T-helper 2 cell treated with Interferon-gamma antibody and Interleukin-4, amounts not matched to agents 100 ng/mL and 5 ng/mL, for 36 hours (primary cell): ENCODE data around the gene C4B. TPM values are rescaled to one million over a fixed set of nuclear protein-coding genes. Genes with fewer than 3 reads are reported as not detected.
"Not testable (repeated sequence)": the region's sequence is repeated elsewhere in the genome, so short reads cannot be mapped to it uniquely, and the experiment has no call there.

ENCODE experiments used
- intact Hi-C: fragments of 100-400 bp; cut with micrococcal nuclease; formaldehyde crosslinking; loops from one replicate; pipeline ENCODE4 v1.15.1; 2023
- total RNA-seq: library from RNA; stranded (reverse); gene quantifications from 2 replicates; pipeline ENCODE4 v1.2.3, GENCODE V29; 2022

C4B gene
- total RNA-seq, 1 donor from 2014 or later = 3.5 TPM

GRCh38 chr6:32029553-32029952 lies 15.0 kb downstream of the C4B start:
- intact Hi-C loops = not testable (repeated sequence)

DNA sequence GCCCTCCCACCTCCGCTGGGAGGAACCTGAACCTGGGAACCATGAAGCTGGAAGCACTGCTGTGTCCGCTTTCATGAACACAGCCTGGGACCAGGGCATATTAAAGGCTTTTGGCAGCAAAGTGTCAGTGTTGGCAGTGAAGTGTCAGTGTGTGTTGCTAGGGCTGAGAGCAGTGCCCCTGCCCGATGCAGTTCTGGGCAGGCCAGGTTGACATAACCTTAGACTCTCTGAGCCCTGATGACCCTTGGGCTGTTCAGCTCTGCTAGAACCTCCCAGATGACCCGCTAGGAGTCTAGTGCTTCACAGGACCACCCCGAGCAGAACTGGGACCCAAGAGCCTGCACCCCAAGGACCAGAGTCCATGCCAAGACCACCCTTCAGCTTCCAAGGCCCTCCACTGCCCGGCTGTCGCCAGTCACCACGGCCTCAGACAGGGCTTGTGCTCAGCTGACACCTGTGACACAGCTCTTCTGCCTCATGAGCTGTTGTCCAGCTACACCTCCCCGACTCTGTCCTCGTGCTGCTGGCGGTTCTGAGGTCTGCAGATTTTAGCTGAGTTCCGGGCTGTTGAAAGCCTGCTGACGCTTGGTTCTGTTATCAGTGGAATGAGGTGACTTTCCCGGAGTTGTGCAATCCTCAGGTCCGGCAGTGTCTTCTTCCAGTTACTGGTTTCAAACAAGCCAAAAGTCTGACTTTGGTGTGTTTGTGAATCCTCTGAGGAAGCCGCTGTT lies 20.9 kb downstream of the C4B start:
- intact Hi-C loops = not testable (repeated sequence)

- intact Hi-C loops = not testable (repeated sequence)
Measured at GRCh38 chr6:32037136-32037535, 22.5 kb downstream of the C4B start.

- intact Hi-C loops = not testable (repeated sequence)
Measured at GRCh38 chr6:32037598-32038524, 23.3 kb downstream of the C4B start, which contains the start of gene CYP21A2. Gene CYP21A2 (plus strand): TSS chr6:32038415. CDS start chr6:32038423, 8 bp downstream.

GRCh38 chr6:32038878-32039277 lies 24.3 kb downstream of the C4B start:
- intact Hi-C loops = not testable (repeated sequence)

DNA sequence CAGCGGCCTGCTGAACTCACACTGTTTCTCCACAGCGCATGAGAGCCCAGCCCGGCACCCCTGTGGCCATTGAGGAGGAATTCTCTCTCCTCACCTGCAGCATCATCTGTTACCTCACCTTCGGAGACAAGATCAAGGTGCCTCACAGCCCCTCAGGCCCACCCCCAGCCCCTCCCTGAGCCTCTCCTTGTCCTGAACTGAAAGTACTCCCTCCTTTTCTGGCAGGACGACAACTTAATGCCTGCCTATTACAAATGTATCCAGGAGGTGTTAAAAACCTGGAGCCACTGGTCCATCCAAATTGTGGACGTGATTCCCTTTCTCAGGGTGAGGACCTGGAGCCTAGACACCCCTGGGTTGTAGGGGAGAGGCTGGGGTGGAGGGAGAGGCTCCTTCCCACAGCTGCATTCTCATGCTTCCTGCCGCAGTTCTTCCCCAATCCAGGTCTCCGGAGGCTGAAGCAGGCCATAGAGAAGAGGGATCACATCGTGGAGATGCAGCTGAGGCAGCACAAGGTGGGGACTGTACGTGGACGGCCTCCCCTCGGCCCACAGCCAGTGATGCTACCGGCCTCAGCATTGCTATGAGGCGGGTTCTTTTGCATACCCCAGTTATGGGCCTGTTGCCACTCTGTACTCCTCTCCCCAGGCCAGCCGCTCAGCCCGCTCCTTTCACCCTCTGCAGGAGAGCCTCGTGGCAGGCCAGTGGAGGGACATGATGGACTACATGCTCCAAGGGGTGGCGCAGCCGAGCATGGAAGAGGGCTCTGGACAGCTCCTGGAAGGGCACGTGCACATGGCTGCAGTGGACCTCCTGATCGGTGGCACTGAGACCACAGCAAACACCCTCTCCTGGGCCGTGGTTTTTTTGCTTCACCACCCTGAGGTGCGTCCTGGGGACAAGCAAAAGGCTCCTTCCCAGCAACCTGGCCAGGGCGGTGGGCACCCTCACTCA lies 25.0 kb downstream of the C4B start:
- intact Hi-C loops = not testable (repeated sequence)

- intact Hi-C loops = not testable (repeated sequence)
Measured at GRCh38 chr6:32040299-32041049, 25.9 kb downstream of the C4B start.

GRCh38 chr6:32041050-32041321 lies 26.4 kb downstream of the C4B start:
- intact Hi-C loops = not testable (repeated sequence)

GRCh38 chr6:32041385-32041784 lies 26.8 kb downstream of the C4B start:
- intact Hi-C loops = not testable (repeated sequence)

DNA sequence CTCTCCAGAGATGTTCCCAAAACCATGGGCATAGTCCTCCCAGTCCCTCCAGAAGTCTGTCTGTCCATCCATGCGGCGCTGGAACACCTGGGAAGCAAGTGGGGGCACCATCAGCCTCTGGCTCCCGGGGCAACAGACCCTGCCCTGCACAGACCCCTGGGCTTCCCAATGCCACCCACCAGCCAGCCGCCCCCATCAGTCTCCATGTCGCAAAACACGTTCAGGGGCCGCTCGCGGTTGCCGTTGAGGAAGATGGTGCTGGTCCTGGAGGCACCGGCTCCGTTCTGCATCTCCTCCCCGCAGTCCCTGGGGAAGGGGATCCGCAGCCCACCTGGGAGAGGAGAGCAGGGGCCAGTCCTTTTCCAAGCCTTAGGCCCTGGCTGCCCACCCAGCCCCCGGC lies 27.7 kb downstream of the C4B start:
- intact Hi-C loops = not testable (repeated sequence)

DNA sequence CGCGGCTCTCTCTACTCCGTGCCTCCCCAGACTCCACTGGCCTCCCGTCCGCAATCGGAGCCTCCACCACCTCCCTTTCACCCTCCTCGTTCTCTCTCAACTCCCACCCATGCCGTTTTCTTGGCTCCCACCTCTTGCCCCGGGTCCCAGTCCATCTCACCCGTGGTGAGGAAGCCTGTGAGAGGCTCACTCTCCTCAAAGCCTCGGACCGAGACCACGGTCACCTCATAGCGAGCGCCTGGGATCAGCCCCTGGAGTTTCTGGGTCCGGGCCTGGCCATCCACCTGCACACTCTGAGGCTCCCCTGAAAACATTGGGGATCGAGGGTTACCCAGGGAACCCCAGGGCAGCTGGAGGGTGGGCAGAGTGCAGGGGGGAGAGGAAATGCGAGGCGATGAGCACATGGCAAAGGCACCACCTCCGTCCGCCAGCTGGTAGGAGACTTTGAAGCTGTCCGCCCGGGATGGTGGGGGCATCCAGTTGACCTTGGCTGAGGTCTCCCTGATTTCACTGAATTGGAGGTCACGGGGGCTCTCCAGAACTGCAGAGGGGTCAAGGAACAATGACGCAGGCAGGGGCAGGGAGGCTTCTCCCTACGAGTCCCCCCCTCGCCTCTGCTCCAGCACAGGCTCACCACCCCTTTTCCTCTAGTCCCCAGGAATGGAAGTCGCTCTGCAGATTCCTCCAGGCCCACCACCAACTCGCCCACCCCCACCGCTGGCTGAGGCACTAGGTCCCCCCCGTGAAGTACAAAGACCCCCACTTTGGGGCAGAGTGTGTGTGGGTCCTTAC lies 29.2 kb downstream of the C4B start:
- intact Hi-C loops = not testable (repeated sequence)

GRCh38 chr6:32044916-32045315 lies 30.3 kb downstream of the C4B start:
- intact Hi-C loops = not testable (repeated sequence)

- intact Hi-C loops = no loop called here
Measured at GRCh38 chr6:32045811-32046449, 31.3 kb downstream of the C4B start.

DNA sequence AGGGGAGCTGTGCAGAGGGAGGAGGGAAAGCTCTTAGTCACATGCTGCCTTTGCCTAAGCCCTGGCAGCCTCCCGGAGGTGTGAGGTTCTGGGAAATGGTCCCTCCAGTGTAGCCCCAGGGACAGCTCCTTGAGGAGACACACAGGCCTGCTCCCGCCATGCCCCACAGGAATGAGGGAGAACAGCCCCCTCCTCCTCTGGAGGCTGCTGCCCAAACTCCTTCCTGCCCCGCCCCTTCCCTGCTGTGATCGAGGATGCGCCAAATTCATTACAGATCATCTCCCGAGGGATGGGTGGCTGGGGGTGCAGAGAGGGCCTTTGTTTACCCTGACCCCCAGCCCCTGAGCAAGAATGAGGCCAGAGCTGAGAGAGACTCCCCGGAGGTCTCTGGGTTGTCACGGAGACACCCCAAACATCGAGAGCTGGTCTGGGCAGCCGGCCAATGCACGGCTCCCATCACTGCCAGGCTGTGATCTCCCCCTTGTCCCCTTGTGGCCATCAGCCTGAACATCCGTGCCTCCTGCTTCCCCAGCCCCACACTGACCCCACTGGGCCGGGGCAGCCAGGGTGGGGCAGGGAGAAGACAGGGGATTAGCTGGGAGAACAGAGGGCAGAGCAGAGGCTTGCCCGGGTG lies 32.0 kb downstream of the C4B start:
- intact Hi-C loops = no loop called here

GRCh38 chr6:32047084-32047478 lies 32.5 kb downstream of the C4B start:
- intact Hi-C loops = no loop called here

DNA sequence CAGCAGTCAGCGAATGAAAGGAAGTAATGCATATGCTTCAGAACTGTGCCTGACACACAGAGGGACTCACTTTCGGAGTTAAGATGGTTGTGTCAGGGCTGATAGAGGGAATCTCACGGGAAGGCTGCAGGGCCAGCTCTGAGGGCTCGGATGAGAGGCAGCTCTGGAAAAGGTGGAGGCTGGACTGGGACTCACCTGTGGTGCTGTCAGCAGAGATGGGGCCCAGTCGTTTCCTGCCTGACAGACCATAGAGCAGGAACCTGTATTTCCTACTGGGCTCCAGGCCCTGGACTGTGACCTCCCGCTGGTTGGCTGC lies 32.9 kb downstream of the C4B start:
- intact Hi-C loops = no loop called here

- intact Hi-C loops = no loop called here
Measured at GRCh38 chr6:32047855-32048766, 33.5 kb downstream of the C4B start.

- intact Hi-C loops = not testable (repeated sequence)
Measured at GRCh38 chr6:32049149-32049548, 34.6 kb downstream of the C4B start.
